ENCODE results near the gene AGER.
"Not testable (repeated sequence)": the region's sequence is repeated elsewhere in the genome, so short reads cannot be mapped to it uniquely, and the experiment has no call there.

The AGER gene

DNA sequence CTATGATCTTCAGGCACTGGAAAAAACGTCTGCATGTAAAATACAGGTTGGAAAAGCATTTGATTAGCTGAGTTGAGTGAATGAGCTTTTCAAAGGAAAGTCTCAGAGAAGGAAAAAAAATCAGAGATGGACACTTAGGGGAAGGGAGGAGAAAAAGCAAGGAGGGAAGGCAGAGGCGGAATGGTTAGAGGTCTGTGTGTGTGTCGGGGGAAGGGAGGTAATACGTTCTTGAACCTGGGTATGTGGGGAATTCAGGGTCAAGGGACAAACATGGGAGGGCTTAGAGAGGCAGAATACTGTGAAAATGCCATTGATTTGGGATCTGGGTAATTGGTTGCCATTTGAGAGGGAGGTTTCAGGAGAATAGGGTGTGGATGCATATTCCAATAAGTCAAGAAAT is 37.4 kb downstream of the AGER start:
- DNase-seq = no peak

DNA sequence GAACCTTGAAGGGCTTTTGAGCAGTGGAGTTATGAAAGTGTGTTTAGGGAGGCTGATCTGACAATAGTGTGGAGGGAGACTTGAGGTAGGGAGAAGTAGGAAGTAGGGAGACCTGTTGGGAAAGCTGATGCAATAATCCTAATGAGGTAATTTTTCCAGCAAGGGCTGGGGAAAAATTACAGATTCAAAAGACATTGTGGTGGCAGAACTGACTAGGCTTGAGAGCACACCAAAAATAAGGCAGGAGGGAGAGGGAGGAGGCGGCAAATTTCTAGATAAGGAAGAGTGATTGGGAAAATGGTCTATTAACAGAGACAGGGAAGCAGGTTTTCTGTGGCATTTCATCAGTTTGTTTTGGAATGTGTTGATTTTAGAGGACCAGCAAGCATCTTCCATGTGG is 37.8 kb downstream of the AGER start:
- no peak for DNase-seq

DNA sequence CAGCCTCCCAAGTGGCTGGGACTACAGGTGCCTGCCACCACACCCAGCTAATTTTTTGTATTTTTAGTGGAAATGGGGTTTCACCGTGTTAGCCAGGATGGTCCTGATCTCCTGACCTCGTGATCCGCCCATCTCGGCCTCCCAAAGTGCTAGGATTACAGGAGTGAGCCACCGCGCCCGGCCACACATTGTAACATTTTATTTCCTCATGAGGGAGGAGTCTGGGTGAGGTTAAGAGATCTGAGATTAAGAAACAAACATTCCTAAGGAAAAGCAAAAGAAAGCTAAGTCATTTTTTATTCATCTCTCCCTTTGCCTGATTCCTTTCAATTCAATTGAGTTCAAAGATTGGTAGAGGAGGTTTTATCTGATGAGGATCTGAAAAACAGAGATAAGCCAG is 39.8 kb downstream of the AGER start:
- not testable (repeated sequence) for DNase-seq

DNA sequence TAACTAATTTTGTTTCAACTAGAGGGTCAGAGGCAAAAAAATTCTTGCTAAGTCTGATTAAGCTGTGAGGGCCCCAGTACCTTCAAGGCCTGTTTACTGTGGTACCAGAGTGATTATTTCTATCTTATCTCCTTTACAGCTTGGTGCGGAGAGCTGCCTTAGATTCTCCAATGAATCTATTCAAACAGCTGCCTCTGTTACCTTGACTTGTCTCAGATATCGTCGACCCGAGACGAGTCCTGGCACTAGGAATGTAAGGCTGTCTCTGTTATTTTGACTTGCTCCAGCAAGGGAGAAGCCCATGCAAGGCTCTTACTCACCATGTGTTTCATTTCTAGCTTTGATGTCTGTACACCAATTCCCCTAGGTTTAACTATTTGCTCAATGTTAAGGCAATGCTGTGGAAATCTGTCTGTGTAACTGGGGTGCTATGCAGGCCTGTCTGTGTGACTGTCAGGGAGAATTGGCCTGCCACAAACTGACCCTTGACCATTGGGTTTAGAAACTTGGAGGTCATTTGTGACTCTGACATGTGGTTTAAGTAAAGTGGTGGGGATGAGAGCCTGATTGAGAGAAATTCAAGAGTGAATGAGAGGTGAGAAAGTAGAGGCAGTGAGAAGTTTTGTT is 43.5 kb downstream of the AGER start:
- no peak for DNase-seq

DNA sequence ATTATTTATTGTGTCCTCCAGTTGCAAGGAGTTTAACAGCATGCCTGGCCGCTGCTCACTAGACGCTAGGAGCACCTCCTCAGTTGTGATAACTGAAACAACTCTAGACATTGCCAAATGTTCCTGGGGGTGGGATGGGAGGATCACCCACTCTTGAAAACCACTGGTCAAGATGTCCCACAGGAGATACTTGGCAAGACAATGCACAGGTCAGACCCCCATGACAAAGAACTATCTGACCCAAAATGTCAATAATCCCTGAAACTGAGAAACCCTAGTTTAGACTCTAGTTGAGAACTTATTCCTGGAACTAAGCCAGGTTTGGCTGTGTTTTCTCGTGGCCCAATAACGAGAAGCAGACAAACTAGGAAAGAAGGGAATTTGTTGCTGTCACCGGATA is 44.5 kb downstream of the AGER start:
- no peak for DNase-seq

DNA sequence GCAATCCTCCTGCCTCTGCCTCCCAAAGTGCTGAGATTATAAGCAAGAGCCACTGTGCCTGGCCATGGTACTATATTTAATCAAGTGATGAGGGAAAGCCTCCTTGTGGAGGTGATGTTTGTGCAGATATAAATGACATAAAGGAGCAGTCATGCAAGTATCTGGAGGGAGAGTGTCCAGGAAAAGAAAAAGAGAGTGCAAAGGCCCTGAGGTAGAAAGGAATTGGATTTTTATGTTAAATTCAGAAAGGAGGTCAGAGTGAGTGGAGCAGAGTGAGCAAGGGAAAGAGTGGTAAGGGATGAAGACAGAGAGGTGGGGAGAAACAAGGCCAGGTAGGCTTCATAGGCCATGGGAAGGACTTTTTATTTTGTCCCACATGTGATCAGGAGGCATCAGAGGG is 46.6 kb downstream of the AGER start:
- no peak for DNase-seq

DNA sequence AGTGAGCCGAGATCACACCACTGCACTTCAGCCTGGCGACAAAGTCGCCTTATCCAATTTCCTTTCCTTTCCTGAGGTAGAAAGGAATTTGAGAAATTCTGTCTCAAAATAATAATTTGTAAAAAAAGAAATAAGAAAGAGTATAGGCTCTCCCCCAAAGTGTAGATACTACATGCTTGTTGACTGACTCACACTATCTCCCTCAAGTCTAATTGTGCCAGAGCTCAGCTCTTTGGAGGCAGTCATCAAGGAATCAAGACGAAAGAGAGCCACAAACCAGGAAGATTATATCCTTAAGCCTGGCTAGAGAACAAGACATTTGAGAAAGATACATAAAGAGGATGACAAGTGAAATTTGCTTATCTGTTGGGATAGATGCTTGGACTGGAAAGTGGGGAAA is 50.3 kb downstream of the AGER start:
- no peak for DNase-seq

DNA sequence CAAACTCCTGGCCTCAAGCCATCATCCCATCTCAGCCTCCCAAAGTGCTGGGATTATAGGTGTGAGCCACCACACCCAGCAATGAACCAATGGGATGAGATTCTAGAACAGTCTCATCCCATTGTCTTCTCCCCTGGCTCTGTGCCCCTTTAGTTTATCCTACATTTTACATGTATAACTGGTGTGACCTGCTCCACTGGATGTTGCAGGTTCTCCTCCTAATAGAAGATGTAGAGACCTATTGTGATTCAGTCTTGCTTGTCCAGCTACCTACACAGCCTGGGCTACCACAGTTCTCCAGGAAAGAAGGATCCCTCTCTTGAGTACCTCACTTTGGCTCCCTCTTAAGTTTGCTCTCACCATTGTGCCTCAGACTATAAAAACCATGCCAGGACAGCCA is 51.9 kb downstream of the AGER start:
- DNase-seq = no peak

DNA sequence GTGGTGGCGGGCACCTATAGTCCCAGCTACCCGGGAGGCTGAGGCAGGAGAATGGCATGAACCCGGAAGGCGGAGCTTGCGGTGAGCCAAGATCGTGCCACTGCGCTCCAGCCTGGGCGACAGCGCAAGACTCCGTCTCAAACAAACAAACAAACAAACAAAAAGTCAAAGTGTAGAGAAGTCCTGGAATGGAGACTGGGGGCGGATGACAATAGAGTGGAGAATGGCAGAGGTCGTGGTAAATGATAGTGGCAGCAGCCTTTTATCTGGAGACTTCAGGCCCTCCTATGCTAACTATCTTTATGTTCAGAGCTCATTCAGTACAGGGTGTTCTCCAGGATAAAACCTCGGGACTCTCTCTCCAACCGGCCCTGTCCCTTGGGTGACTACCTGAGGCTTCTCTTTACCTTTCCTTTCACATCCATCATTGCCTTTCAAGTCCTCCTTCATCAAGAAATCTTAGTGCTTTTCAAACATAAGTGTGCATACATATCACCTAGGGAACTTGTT is 52.6 kb downstream of the AGER start:
- no peak for DNase-seq
